Measurements from ENCODE around the gene SIK2.
A peak's percentile ranks its signal among the peaks of the same experiment; 100 is the strongest.

Gene SIK2

GRCh38 chr11:111772535-111772934 lies 170.3 kb downstream of the SIK2 start:
- no peaks in the 10 kb centered on the region for H4K20me1 ChIP-seq
- peaks cover 10% of the 10 kb centered on the region for H3K4me1 ChIP-seq
- no peak overlapping the region for H3K9ac ChIP-seq
- no peaks in the 10 kb centered on the region for H3K27me3 ChIP-seq
- H3K4me3 ChIP-seq = no peak overlapping the region
- H3K4me2 ChIP-seq = no peak overlapping the region
- H3K36me3 ChIP-seq = no peaks in the 10 kb centered on the region
- TF ChIP-seq Cebpa-rat (IDR thresholded peaks at IDR 0.05) = no peak
- H3K27ac ChIP-seq = no peak overlapping the region
- no peaks in the 10 kb centered on the region for H3K9me3 ChIP-seq

GRCh38 chr11:111774955-111775710 lies 172.9 kb downstream of the SIK2 start:
- Histone ChIP-seq H3K4me3 (no peak overlapping the region), H3K4me1 (peaks cover 10% of the 10 kb centered on the region), H3K36me3 (no peaks in the 10 kb centered on the region), H4K20me1 (no peaks in the 10 kb centered on the region), H3K27me3 (no peaks in the 10 kb centered on the region), H3K27ac (no peak overlapping the region), H3K9ac (no peak overlapping the region), H3K9me3 (no peaks in the 10 kb centered on the region), H3K4me2 (no peak overlapping the region)
- TF ChIP-seq Cebpa-rat (IDR thresholded peaks at IDR 0.05) = no peak

GRCh38 chr11:111776398-111777093 lies 174.3 kb downstream of the SIK2 start:
- Histone ChIP-seq H3K4me3 (no peak overlapping the region), H3K27me3 (no peaks in the 10 kb centered on the region), H3K4me2 (peak overlapping the region; percentile 22; the same call in 1 of the 2 replicates), H3K4me1 (peaks cover 10% of the 10 kb centered on the region), H3K9ac (peak overlapping the region; percentile 20; the same call in 1 of the 2 replicates), H3K27ac (no peak overlapping the region), H3K9me3 (no peaks in the 10 kb centered on the region), H3K36me3 (no peaks in the 10 kb centered on the region), H4K20me1 (no peaks in the 10 kb centered on the region)
- TF ChIP-seq Cebpa-rat (IDR thresholded peaks at IDR 0.05) = no peak

- Histone ChIP-seq H3K9ac (no peak overlapping the region), H3K27me3 (no peaks in the 10 kb centered on the region), H3K4me3 (no peak overlapping the region), H4K20me1 (no peaks in the 10 kb centered on the region), H3K9me3 (no peaks in the 10 kb centered on the region), H3K4me1 (peaks cover 10% of the 10 kb centered on the region), H3K36me3 (no peaks in the 10 kb centered on the region), H3K27ac (no peak overlapping the region), H3K4me2 (peak overlapping the region; percentile 22; the same call in 1 of the 2 replicates)
- TF ChIP-seq Cebpa-rat (IDR thresholded peaks at IDR 0.05) = no peak
These were observed 175.1 kb downstream of the SIK2 start for GRCh38 chr11:111777094-111778046.

- H3K4me2 ChIP-seq = no peak overlapping the region
- H3K4me1 ChIP-seq = peaks cover 10% of the 10 kb centered on the region
- H3K4me3 ChIP-seq = no peak overlapping the region
- no peak overlapping the region for H3K27ac ChIP-seq
- no peak for TF ChIP-seq Cebpa-rat (IDR thresholded peaks at IDR 0.05)
- no peaks in the 10 kb centered on the region for H3K9me3 ChIP-seq
- H4K20me1 ChIP-seq = no peaks in the 10 kb centered on the region
- no peaks in the 10 kb centered on the region for H3K36me3 ChIP-seq
- no peaks in the 10 kb centered on the region for H3K27me3 ChIP-seq
- H3K9ac ChIP-seq = no peak overlapping the region
These were observed 175.9 kb downstream of the SIK2 start for GRCh38 chr11:111778047-111778558.

GRCh38 chr11:111779118-111779517 lies 176.9 kb downstream of the SIK2 start:
- Histone ChIP-seq H3K27ac (no peak overlapping the region), H3K4me3 (no peak overlapping the region), H3K9ac (no peak overlapping the region), H3K9me3 (no peaks in the 10 kb centered on the region), H3K4me2 (no peak overlapping the region), H3K36me3 (no peaks in the 10 kb centered on the region; the same call in 1 of the 2 replicates), H3K4me1 (peaks cover 10% of the 10 kb centered on the region), H4K20me1 (no peaks in the 10 kb centered on the region), H3K27me3 (no peaks in the 10 kb centered on the region)
- no peak for TF ChIP-seq Cebpa-rat (IDR thresholded peaks at IDR 0.05)
